ENCODE results near the gene AVL9.
"Not testable (repeated sequence)": the region's sequence is repeated elsewhere in the genome, so short reads cannot be mapped to it uniquely, and the experiment has no call there.

AVL9 gene

GRCh38 chr7:32495298-32496051, at the start of gene AVL9:
AVL9 (plus strand) TSS chr7:32495489; CDS start chr7:32495710, 221 bp downstream.
- peak; percentile 95 for DNase-seq

GRCh38 chr7:32447218-32447617, 48.1 kb upstream of the AVL9 start:
- DNase-seq = no peak

GRCh38 chr7:32453341-32454011, 41.8 kb upstream of the AVL9 start:
- DNase-seq = no peak

DNA sequence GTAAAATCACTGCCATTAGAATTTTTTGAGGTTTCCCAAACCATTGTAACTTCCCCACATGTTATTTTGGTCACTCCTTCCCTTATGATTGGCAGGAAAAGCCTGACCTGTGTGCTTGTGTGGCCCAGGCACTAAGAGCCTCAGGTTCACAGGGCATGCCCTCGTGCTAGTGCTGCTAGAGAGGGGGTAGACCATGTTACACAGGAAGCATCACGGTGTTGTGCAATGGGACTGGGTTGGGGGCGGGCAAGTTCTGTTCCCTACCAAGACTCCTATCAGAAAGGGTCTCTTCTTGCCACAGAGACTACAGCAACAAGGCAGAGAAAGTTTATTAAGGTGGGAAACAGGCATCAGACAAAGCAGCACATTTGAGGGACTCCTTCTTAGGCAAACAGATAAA, 37.3 kb upstream of the AVL9 start:
- no peak for DNase-seq

- no peak for DNase-seq
Observed at GRCh38 chr7:32459788-32460187, 35.5 kb upstream of the AVL9 start.

- no peak for DNase-seq
Observed at GRCh38 chr7:32461484-32461883, 33.8 kb upstream of the AVL9 start.

DNA sequence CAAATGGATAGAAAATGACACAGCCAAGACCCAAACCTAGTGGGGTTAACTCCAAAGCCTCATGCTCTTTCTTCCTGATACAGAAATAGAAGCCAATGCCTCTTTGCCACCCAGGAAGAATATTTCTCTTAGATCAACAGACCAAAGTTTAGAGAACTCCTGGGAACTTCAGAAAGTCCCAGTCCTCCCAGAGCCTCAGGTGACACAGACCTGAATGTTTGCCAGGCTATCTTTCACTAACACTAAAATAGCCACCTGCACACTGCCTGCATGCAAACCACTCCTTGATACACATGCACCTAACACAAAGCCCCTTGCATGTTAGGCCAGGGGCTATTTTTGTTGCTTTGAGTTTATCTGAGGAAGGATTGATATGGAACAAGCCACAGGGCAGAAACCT, 32.8 kb upstream of the AVL9 start:
- no peak for DNase-seq

- no peak for DNase-seq
Observed at GRCh38 chr7:32462977-32463376, 32.3 kb upstream of the AVL9 start.

DNA sequence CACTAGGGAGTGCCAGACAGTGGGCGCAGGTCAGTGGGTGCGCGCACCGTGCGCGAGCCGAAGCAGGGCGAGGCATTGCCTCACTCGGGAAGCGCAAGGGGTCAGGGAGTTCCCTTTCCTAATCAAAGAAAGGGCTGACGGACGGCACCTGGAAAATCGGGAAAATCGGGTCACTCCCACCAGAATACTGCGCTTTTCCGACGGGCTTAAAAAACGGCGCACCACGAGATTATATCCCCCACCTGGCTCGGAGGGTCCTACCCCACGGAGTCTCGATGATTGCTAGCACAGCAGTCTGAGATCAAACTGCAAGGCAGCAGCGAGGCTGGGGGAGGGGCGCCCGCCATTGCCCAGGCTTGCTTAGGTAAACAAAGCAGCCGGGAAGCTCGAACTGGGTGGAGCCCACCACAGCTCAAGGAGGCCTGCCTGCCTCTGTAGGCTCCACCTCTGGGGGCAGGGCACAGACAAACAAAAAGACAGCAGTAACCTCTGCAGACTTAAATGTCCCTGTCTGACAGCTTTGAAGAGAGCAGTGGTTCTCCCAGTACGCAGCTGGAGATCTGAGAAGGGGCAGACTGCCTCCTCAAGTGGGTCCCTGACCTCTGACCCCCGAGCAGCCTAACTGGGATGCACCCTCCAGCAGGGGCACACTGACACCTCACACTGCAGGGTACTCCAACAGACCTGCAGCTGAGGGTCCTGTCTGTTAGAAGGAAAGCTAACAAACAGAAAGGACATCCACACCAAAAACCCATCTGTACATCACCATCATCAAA, 30.5 kb upstream of the AVL9 start:
- DNase-seq = not testable (repeated sequence)

DNA sequence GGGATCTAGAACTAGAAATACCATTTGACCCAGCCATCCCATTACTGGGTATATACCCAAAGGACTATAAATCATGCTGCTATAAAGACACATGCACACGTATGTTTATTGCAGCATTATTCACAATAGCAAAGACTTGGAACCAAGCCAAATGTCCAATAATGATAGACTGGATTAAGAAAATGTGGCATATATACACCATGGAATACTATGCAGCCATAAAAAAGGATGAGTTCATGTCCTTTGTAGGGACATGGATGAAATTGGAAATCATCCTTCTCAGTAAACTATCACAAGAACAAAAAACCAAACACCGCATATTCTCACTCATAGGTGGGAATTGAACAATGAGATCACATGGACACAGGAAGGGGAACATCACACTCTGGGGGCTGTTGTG, 25.3 kb upstream of the AVL9 start:
- DNase-seq = not testable (repeated sequence)

DNA sequence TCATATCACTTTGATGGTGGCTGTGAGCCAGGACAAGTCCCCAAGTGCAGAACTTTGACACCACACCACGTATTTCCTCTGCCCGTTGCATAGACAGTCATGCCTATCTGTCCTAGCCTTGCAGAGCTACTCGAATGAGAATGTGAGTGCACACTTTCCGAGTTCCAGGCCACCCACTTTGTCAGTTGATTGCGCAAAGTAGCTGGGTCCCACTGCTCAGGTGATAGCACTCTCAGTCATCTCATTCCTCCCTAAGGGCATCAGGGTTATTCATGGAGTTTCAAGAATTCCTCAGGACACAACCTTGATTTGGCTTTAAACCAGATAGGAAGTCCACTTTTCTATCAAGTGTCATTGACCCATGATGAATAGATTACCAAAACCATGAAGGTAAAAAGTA, 24.4 kb upstream of the AVL9 start:
- DNase-seq = no peak

DNA sequence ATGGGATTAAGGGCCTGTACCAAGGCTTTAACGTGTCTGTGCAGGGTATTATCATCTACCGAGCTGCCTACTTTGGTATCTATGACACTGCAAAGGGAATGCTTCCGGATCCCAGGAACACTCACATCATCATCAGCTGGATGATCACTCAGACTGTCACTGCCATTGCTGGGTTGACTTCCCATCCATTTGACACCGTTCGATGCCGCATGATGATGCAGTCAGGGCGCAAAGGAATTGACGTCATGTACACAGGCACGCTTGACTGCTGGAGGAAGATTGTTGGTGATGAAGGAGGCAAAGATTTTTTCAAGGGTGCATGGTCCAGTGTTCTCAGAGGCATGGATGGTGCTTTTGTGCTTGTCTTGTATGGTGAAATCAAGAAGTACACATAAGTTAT, 23.3 kb upstream of the AVL9 start:
- DNase-seq = no peak

GRCh38 chr7:32474008-32474407, 21.3 kb upstream of the AVL9 start:
- DNase-seq = no peak

DNA sequence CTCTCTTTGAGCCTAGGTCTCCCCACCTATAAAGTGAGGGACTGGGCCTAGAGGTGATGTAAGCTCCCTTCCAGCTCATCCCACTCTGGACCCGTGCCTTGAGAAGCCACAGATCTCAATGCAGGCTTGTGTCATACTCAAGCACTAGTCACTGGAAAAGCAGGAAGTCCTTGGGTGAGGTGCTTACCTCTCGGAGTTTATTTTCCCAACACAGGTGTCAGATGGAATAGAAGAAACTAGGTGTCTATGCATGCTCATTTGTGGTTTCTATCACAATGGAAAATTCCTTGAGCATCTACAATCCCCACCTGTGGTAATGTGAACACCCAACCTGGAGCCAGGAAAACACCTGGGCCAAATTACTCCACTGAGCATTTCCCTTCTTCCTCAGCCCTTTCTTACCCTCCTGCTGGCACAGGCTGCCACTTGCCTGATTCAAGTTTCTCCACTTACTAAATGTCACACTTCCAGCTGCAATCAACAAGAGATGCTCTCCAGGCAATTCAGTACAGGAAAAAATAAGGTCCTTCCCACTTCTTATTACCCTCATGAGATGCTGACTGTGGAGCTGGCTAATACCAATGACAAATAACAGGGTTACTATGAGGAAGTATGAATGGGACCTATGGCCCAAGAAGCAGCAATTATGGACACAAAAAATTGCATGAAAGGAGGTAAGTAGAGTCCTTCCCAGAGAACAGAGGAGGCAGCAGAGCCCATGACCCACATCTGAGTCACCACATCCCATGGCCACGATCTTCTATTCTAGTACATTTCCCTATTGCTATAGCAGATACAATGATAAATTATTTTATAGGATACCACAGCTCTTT, 18.3 kb upstream of the AVL9 start:
- no peak for DNase-seq

GRCh38 chr7:32477649-32477980, 17.7 kb upstream of the AVL9 start:
- DNase-seq = no peak

- peak; percentile 45 for DNase-seq
Observed at GRCh38 chr7:32479574-32480200, 15.6 kb upstream of the AVL9 start.

- no peak for DNase-seq
Observed at GRCh38 chr7:32481176-32481575, 14.1 kb upstream of the AVL9 start.

- DNase-seq = no peak
Observed at GRCh38 chr7:32481921-32482320, 13.4 kb upstream of the AVL9 start.

DNA sequence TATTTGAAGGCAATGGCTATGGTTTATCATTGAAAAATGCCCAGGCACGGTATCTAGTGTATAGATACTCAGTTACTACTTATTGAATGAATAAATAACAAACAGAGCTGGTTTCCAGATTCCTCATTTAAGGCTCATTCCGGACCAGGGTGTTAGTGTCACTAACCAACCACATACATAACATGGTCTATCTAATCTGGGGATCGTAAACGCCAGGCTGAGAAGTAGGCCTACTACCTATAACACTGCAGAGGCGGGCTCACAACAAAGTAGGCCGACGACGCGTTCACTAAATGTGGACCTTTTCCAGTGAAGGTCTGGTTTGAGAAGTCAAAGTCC, 5.5 kb upstream of the AVL9 start:
- no peak for DNase-seq

GRCh38 chr7:32490127-32490796, 5.0 kb upstream of the AVL9 start, which contains the start of gene LSM5:
LSM5 (minus strand) TSS chr7:32490380; CDS start chr7:32490365, 15 bp downstream.
- DNase-seq = peak; percentile 93

GRCh38 chr7:32494946-32495297, 367 bp upstream of the AVL9 start:
- DNase-seq = no peak

Measured in fibroblast of upper back skin (primary cell).